HG03432 (cell line): ENCODE measurements around the gene CSMD2.

ENCODE experiments used
- ATAC-seq: cut with Tn5 transposase; IDR thresholded peaks from one replicate; pipeline ENCODE4 v1.9.1; 2021; ENCODE audit warnings: mild to moderate bottlenecking, moderate library complexity; ENCODE audit not compliant: unreplicated experiment

CSMD2 gene

DNA sequence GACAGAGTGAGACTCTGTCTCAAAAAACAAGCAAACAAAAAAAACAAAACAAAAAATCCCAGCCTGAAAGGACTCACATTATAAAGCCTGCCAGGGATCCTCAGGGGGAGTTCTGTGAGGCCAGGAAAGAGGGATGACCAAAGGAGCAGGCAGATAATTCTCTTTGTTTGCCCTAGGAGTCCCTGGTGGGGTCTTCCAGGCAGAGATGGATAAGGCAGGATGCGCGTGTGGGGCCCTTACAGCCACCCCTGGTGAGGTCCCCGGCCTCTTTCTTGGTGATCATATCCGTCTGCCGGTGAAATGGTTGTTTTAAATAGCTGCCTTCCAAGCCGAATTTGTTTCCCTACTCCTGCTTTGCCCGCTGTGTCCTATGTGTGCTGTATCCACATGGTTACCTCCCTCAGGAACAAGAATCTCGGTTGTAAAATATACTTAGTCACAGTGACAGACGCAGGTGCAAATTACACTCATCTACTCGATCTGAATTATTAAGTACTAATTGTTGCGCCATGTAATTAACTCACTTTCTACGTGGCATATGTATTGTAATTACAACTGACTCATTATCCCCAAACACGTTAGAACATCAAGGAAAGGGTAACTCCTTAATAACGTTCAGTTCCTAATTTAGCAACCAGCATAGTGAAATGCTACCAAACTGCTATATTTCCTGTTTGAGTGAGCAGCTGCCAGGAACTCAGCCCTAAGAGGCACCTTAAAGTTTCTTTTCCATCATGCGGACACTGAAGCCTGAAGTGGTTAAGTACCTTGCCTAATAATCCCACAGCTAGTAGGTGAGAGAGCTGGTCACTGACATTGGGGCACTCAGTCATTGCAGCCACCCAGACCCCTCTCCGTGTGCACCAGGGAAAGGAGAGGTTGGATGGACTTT, 586.2 kb downstream of the CSMD2 start:
- ATAC-seq: no peak

DNA sequence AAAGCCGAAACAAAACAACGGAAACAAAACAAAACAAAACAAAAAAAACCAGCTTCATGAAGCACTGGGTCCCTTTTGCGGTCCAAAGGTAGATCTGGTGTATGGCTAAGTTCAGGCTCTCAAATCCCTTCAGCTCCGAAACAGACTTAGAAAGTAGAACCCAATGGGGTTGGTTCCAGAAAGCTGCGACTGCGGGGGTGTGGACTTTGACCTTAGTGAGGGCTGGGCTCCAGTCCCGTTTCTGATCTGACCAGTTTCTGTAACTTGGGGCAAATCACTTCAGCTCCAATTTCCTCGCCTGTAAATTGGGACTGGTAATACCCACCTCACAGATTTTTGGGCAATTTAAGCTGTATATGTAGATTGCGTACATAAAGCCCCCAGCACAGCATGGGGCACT, 587.4 kb downstream of the CSMD2 start:
- ATAC-seq: no peak

DNA sequence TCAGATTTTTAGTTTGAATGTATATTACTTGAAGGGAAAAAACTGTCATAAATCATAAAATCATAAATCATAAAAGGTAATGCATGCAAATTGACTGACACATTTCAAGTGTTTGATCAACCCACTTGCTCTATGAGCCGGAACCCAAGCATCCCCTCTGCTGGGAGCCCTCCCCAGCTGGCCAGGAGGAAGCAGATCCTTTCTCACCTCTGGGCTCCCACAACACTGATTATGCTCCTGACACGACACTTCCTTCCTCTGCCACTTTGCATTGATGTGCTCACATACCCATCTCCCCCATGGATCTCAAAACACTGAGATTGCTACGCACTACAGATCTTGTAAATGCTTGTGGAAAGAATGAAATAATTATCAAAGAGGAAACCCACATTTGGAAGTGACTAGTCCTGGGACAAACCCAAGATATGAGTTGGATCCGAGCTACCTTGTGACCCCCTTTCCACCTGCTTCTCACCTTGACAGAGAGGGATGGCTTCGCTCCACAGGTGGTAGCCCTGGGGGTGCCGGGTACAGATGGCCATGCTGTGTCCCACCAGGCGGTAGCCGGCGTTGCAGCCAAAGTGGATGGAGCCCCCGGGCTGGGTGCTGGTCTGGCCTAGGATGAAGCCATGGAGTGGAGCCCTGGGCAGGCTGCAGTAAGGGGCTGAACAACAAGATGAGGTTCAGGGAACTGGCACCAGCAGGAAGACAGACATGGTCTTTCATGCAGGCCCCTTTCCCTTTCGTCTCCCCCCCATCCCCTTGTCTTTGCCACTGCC, 588.0 kb downstream of the CSMD2 start:
- no peak for ATAC-seq

DNA sequence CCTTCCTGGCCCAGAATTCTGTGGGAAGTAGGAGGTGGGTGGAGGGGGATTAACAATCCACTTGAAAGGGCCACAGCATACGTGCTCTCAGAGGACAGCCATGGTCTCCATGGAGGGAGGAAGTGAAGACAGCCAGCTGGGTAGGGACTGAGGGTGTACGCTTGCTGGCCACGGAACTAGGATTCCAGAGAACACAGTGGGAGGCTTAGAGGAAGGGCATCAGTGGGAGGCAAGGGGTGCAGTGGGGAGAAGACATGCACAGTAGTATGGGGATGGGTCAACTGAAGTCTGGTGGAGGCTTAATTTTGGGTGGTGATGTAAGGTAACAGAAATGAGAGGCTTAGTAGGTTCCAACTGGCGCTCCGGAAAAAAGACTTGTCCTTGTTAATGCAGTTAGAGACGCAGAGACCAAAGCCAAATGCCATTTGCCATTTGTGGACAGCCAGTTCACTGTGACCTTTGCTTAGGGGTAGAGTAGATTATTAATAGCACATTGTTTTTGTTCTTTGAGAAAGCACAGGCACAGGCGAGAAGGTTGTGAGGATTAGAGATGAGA, 589.6 kb downstream of the CSMD2 start:
- ATAC-seq: no peak

DNA sequence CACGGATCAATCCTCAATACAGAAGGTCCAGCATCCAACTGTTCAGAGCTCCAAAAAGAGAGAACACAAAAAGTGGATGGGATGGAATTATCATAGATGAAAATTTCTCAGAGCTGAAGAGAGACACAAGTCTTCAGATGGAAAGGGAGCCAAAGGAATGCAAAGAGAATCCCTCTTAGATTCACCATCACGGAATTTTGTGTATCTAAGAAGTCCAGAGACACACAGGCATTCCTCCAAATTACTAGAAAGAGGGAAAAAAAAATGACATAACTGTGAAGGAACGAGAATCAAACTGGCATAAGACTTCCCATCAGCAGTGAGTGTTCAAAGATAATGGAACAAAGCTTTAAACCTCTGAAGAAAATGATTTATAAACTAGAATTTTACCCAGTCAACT, 591.4 kb downstream of the CSMD2 start:
- ATAC-seq: no peak

DNA sequence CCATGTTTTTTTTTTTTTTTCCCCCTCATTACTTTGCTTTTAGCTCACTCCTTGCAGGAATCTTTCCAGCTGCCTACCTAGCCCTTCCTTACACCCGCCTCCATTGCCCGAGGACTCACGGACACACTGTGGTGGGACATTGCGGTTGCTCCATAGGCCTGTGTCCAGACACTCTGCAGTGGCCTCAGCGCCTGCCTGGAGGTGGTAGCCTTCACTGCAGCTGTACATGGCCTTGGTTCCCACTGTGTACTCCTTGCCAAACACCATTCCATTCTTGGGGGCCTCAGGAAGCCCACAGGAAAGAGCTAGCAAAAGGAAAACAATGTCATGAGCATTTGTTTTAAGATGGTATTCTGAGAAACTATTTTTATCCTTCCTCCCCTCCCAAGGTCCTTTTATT, 592.6 kb downstream of the CSMD2 start:
- no peak for ATAC-seq

DNA sequence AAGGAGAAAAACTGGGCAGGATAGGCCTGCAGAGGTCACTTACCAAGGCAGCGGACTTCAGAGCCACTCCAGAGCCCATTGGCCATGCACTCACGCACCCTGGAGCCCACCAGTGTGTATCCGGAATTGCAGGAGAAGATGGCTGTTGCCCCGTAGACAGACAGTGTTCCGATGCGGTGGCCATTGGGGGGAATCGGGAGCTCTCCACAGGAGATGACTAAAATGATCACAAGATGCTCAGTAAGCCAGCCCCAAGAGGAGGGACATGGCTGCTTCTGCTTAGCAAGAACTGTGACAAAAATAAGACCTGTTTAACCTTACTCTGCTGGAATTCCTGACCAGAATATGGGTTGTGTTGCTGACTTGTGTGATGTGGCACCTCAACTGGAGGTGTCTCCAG, 595.7 kb downstream of the CSMD2 start:
- no peak for ATAC-seq

DNA sequence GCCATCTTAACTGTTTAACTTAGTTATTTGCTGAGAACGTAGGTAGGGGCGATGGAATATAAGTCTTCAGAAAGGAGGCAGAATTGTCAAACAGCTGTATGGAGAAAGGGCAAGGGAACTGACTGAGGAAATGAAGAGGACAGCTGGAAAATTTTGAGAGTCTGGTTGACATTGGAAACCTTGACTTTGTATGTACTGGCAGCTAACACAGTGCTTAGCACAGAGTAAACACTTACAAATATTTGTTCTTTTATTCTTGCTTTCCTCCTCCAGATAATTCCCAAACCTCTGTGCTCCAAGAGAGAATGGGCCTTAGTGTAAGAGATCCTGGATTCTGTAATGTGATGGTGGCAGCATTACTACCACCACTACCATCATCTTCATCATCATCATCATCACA, 601.3 kb downstream of the CSMD2 start:
- ATAC-seq: no peak

DNA sequence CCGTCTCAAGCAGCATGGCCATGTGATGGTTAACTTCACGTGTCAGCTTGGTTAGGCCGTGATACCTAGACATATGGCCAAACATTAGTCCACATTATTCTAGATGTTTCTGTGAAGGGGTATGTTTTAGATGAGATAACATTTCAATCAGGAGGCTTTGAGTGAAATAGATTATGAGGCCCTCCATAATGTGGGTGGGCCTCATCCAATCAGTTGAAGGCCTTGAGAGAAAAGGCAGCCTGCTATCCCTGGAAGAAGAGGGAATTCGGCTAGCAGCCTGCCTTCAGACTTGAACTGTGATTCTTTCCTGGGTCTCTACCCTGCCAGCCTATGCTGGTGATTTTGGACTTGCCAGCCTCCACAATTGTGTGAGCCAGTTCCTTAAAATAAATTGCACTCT, 602.5 kb downstream of the CSMD2 start:
- no peak for ATAC-seq

DNA sequence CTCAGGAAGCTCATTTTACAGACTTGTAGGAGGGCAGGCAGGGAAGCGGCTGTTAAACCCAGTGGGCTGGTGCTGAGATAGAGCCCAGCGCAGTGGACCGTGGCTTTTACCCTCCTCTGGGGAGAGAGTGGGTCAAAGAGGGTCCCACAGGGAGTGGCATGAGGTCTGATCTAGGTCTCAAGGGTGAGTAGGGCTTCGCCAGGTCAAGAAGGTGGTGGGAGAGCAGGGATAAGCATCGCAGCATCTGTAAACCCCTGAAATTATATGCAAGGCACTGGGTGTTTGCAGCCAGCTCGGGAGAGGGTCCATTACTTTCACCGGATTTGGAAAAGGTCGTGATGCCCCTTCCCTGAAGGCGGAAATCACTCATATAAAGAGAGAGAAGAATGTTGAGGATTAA, 603.5 kb downstream of the CSMD2 start:
- ATAC-seq: no peak

DNA sequence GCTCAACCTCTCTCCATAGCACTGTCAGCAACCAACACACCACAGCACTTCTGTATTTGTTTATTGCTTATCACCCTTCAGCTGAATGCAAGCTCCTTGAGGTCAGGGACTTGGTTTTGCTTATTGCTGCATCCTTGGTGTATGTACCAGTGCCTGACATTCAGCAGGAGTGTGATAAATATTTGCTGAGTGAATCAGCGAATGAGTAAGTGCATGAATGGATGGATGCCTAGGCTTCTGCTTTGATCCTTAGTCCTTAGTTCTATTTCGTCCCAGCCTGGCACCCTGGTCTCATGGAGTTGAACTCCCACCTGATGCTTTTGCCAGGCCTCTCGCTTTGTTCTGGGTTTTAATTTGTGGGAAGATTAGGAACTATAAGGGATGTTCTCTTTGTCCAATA, 604.4 kb downstream of the CSMD2 start:
- no peak for ATAC-seq

DNA sequence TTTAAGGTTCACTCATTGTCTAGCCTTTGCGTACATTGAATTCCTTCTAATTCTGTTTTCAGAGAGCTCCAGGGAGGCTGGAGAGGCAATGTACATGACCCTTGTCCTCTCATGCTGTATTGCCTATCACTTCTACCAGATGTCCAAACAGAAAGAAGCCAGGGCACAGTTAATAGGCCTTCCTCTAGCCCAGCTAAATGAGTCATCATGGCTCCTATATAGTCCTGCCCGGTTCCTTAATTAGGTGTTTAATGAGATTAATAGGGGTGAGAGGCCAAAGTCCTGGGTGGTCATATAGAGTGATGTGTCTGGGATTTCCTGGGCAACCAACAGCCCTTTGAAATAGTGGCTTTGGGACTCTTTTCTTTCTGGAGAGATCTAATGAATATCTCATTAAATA, 616.3 kb downstream of the CSMD2 start:
- no peak for ATAC-seq

DNA sequence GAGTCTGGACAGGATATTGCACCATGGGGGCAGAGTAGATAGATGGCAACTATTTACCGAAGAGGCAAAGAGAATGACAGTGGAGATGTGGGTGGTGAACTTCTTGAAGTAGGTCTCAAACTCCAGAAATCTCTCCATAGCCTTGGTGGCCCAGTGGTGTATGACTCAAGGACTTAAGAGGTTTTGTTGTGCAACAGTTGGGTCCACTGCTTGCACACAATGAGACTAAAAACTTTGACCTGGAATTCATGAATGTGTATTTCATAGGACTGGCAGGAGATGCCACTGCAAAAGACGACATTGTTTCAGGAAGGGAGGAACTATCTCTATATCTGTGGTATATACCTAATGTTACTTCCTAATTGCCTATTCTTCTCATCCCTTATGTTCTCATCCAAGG, 616.7 kb downstream of the CSMD2 start:
- no peak for ATAC-seq

DNA sequence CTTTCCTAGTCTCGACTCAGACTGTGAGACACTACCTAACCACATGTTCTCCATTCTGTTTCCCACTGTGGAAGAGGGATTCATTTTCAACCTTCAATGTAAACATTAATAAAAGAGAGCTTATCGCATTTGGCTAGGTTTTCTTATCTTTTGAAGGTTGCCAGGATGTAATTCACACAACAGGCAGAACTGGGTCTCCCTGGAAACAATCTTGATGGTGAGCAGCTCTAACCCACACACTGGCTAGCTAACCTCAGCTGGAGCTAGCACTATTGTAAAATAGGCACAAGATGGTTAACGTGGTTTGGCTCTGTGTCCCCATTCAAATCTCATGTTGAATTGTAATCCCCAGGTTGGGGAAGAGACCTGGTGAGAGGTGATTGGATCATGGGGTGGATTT, 617.5 kb downstream of the CSMD2 start:
- no peak for ATAC-seq

DNA sequence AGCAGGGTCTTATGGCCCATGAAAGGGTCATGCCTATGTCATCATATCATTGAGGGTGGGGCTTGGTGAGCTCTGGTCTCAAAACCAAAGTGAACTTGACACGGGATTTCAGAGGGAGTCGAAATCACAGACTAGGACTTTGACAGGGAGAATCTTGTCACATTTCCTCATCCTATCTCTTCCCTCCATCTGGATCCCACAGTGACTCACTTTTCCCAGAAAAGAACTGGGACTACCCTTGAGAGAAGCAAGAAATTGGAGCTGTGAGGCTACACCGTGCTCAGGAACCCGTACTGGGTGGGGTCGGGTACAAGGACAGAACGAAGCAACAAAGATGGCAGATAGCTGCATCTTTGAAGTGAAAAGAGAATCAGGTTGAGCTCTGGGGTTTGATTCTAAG, 623.1 kb downstream of the CSMD2 start:
- no peak for ATAC-seq

DNA sequence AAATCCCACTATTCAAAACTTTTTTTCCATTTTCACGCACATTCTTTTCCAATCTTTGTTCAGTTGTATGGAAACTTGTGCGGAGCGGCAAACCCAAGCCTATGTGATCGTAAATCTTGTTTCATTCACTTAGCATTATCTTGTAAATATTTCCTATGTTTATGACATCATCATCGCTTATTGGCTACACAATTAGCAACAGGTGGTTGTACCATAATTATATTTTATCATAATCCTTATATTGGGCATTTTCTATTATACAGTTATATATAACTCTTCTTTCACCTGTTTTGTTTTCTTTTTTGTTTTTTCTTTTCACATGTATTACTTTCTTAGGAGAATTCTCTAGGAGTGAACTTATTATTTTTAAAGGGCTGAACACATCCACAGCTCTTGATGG, 627.1 kb downstream of the CSMD2 start:
- ATAC-seq: no peak

DNA sequence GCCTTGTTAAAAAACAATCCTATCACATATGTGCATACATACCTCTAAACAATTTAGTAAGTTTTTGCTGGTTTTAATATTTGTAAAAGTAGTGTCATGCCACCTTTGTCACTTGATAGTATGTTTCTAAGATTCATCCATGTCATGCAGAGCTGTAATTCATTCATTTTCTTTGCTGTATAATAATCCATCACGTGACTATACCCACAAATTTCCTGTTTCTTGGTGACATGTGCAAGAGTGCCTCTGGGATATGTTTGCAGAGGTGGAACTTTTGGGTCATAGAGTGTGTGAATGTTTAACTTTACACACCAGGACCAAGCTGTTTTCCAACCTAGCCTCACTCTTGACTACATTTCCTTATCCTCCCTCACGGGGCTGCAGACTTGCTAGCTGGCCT, 629.7 kb downstream of the CSMD2 start:
- no peak for ATAC-seq

DNA sequence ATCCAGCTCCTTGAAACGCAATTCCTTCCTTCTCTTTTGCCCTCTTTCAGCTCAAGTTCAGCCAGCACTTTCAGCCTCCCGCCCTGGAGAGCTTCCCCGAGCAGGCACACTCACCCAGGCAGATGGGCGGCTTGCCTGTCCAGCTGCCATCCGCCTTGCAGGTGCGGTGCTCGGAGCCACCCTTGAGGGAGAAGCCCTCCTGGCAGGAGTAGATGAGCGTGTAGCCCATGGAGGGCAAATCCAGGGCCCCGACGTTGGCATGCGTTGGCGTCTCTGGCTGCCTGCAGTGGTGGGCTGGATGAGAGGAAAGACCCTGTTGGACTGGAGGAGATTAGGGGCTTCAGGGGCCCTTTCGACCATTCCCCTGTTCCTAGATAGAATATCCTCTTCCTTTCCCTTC, 632.1 kb downstream of the CSMD2 start:
- no peak for ATAC-seq

DNA sequence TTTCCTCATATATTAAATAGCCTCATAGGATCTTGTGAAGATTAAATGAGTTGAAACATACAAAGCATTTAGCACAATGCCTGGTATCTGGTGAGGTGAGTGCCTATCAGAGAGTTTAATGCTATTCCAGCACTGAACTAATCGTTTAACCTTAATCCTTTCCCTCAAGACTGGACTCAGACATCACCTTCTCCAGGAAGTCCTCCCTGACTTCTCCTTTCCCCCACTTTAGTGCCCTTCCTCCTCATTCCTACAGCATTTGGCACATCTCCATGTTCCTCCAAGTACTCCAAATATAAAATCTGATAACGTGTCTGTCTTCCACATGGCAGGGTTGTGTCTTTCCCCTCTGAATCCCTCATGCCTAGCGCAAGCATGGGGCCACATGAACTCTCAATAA, 632.8 kb downstream of the CSMD2 start:
- ATAC-seq: no peak

DNA sequence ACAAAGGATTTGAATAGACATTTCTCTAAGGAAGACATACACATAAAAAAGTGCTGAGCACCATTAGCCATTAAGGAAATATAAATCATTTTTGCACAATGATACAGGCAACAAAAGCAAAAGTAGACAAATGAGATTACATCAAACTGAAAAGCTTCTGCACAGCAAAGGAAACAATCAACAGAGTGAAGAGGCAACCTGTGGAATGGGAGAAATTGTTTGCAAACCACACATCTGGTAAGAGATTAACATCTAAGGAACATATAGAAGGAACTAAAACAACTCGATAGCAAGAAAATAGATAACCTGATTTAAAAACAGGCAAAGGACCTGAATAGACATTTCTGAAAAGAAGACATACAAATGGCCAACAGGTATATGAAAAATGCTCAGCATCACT, 635.1 kb downstream of the CSMD2 start:
- no peak for ATAC-seq

DNA sequence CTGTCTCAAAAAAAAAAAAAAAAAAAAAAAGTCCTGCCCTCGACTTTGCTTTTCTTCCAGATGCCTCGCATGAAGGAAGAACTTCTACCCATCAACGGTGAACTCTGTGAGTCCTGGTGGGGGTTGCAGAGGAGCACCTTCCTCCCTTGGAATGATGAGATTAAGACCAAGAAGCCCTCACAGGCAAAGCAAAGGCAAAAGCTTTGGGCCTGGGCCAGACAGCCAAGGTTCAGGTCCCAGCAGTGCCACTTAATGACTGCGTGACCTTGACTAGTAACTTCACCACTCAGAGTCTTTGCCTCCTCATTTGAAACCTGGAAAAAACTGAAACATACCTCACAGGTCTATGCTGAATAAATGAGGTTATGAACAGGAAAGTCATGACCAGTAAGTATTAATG, 637.1 kb downstream of the CSMD2 start:
- ATAC-seq: no peak

DNA sequence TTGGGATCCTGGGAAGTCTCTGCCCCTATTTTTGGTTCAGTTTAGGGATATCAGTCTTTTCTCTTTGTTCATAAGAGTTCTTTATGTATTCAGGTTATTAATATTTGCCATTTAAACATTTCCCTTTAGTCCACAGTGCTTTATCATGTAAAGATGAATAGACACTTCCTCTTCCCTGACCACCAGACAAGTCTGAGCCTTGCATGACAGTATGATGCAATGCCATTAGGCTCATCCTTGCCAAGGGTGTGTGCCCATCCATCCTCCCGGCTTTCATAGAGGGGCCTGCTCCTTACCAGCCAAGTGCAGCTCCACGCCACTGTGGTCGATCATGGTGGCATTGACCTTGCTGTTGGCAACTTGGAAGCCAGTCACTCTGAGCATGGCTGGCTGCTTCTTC, 640.4 kb downstream of the CSMD2 start:
- ATAC-seq: no peak
